ENCODE data around the gene G6PC3. TPM values are rescaled to one million over a fixed set of nuclear protein-coding genes. Genes with fewer than 3 reads are reported as not detected.
A peak's percentile ranks its signal among the peaks of the same experiment; 100 is the strongest.

Gene G6PC3
- total and polyA plus RNA-seq, 2 donors from 2014 or later = 70.0 to 150 TPM

- Histone ChIP-seq H3K9ac (ENCODE audit: low read length in 3 of 3) (no peak overlapping the region), H3K4me3 (ENCODE audit: low read length in 3 of 3) (no peak overlapping the region), H3K4me1 (ENCODE audit: control insufficient read depth in 2 of 3, insufficient read depth in 2 of 3, low read depth in 1 of 3, low read length in 3 of 3) (peaks cover 2 to 22% (median 13%) of the 10 kb centered on the region in 3 donors), H3K27me3 (ENCODE audit: control insufficient read depth, insufficient read depth, low read length) (no peaks in the 10 kb centered on the region), H3K9me3 (ENCODE audit: control insufficient read depth in 2 of 3, insufficient read depth in 1 of 3, low read length in 3 of 3) (no peaks in the 10 kb centered on the region), H3K27ac (ENCODE audit: low read depth in 2 of 2, low read length in 2 of 2) (peak overlapping the region in 1 of 2 donors; percentile 76), H3K36me3 (ENCODE audit: control insufficient read depth in 2 of 3, insufficient read depth in 3 of 3, low read length in 3 of 3) (peaks cover 2 to 25% (median 14%) of the 10 kb centered on the region in 3 donors)
- TF ChIP-seq, protein P1, sequence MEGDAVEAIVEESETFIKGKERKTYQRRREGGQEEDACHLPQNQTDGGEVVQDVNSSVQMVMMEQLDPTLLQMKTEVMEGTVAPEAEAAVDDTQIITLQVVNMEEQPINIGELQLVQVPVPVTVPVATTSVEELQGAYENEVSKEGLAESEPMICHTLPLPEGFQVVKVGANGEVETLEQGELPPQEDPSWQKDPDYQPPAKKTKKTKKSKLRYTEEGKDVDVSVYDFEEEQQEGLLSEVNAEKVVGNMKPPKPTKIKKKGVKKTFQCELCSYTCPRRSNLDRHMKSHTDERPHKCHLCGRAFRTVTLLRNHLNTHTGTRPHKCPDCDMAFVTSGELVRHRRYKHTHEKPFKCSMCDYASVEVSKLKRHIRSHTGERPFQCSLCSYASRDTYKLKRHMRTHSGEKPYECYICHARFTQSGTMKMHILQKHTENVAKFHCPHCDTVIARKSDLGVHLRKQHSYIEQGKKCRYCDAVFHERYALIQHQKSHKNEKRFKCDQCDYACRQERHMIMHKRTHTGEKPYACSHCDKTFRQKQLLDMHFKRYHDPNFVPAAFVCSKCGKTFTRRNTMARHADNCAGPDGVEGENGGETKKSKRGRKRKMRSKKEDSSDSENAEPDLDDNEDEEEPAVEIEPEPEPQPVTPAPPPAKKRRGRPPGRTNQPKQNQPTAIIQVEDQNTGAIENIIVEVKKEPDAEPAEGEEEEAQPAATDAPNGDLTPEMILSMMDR (IDR thresholded peaks at IDR 0.05; ENCODE audit: borderline replicate concordance, extremely low read depth, insufficient read depth) = no peak
- FAIRE-seq (no peak), DNase-seq (no peak)
- intact Hi-C loops (cut with DNase I) = no loop called here
Measured at GRCh38 chr17:44094701-44095387, 24.3 kb downstream of the G6PC3 start.

DNA sequence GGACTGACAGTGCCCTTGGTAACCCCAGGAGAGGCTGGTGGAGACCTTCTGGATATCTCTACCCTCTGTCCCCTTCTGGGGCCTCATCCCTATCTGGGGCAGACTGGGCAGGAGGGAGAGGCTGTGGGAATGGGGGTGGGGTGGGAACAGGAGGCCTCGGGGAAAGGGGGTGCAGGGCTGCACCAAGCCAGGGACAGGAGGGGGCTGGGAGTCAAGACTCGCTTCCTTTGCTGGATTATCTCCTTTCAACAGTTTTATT is 24.8 kb downstream of the G6PC3 start:
- peak overlapping the region; percentile 76 to 86 for H3K27ac ChIP-seq (ENCODE audit: low read depth in 2 of 2, low read length in 2 of 2)
- TF ChIP-seq, protein P1 (IDR thresholded peaks at IDR 0.05; ENCODE audit: borderline replicate concordance, extremely low read depth, insufficient read depth) = no peak
- H3K4me1 ChIP-seq (ENCODE audit: control insufficient read depth in 2 of 3, insufficient read depth in 2 of 3, low read depth in 1 of 3, low read length in 3 of 3) = peaks cover 2 to 22% (median 13%) of the 10 kb centered on the region in 3 donors
- no peaks in the 10 kb centered on the region for H3K27me3 ChIP-seq (ENCODE audit: control insufficient read depth, insufficient read depth, low read length)
- no peak overlapping the region for H3K9ac ChIP-seq (ENCODE audit: low read length in 3 of 3)
- H3K36me3 ChIP-seq (ENCODE audit: control insufficient read depth in 2 of 3, insufficient read depth in 3 of 3, low read length in 3 of 3) = peaks cover 2 to 26% (median 14%) of the 10 kb centered on the region in 3 donors
- DNase-seq (no peak), FAIRE-seq (no peak)
- H3K4me3 ChIP-seq (ENCODE audit: low read length in 3 of 3) = peak overlapping the region in 1 of 3 donors; percentile 51
- no peaks in the 10 kb centered on the region for H3K9me3 ChIP-seq (ENCODE audit: control insufficient read depth in 2 of 3, insufficient read depth in 1 of 3, low read length in 3 of 3)
- intact Hi-C loops (cut with DNase I) = no loop called here

DNA sequence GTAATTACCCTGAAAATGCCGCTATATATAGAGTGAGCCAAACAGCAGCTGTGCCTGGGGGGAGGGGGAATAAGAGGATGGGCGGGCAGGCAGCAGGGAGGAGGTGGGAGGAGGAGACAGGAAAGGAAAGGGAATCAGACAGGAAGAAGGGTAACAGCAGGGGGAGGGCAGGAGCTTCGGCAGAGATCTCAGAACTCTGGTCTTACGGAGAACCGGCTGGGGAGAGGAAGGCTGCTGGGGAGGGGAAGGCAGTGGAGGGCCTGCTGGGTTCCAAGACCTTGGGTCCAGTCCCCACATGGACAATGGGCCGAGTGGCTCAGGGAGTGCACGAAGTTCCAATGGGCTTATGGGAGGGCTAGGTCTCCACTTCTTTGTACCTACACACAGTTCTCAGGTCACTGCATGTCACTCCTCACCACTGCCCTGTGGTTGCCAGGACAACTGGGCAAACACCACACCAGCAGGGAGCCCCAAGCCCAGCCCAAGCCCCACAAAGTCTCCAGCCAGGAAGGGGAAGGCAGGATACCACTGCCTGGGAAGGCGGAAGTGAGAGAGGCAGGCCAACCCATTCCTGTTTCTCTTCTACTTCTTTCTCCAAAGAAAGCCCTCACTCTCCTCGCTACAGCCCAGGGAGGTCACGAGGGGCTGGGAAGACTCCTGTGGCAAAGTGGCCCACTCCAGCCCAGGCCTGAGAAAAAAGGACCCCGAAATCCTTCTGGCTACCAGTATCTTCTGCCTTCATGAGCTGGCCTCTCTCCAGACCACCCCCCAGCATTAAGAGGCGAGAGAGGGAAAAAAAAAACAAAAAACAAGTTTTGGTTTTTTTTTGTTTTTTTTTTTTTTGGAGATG is 25.3 kb downstream of the G6PC3 start:
- no peaks in the 10 kb centered on the region for H3K9me3 ChIP-seq (ENCODE audit: control insufficient read depth in 2 of 3, insufficient read depth in 1 of 3, low read length in 3 of 3)
- peak overlapping the region in 2 of 3 donors; percentile 35 to 61 for H3K9ac ChIP-seq (ENCODE audit: low read length in 3 of 3)
- TF ChIP-seq, protein P1 (IDR thresholded peaks at IDR 0.05; ENCODE audit: borderline replicate concordance, extremely low read depth, insufficient read depth) = no peak
- peak overlapping the region; percentile 86 to 92 for H3K27ac ChIP-seq (ENCODE audit: low read depth in 2 of 2, low read length in 2 of 2)
- FAIRE-seq = no peak
- intact Hi-C loops (cut with DNase I) = no loop called here
- peaks cover 2 to 22% (median 13%) of the 10 kb centered on the region in 3 donors for H3K4me1 ChIP-seq (ENCODE audit: control insufficient read depth in 2 of 3, insufficient read depth in 2 of 3, low read depth in 1 of 3, low read length in 3 of 3)
- H3K4me3 ChIP-seq (ENCODE audit: low read length in 3 of 3) = peak overlapping the region; percentile 25 to 55 (median 51)
- H3K27me3 ChIP-seq (ENCODE audit: control insufficient read depth, insufficient read depth, low read length) = no peaks in the 10 kb centered on the region
- peaks cover 1 to 25% (median 13%) of the 10 kb centered on the region in 3 donors for H3K36me3 ChIP-seq (ENCODE audit: control insufficient read depth in 2 of 3, insufficient read depth in 3 of 3, low read length in 3 of 3)
- peak; percentile 86 to 97 (median 90) for DNase-seq
